NCI-H2107 (cell line): ENCODE results near the gene LPP.

Source experiments
- DNase-seq: peaks from one replicate; lab custom pipeline; 2025; lab: John Stamatoyannopoulos, UW

The LPP gene

GRCh38 chr3:188253123-188253793, 99.3 kb downstream of the LPP start:
- DNase-seq, result no peak

GRCh38 chr3:188253800-188254452, 100.0 kb downstream of the LPP start:
- DNase-seq, result no peak

- DNase-seq, result no peak
Measured at GRCh38 chr3:188254520-188255070, 100.6 kb downstream of the LPP start.

- DNase-seq, result no peak
Measured at GRCh38 chr3:188255190-188255589, 101.2 kb downstream of the LPP start.

- no peak for DNase-seq
Measured at GRCh38 chr3:188256758-188257157, 102.8 kb downstream of the LPP start.

- no peak for DNase-seq
Measured at GRCh38 chr3:188257384-188258026, 103.5 kb downstream of the LPP start.

- no peak for DNase-seq
Measured at GRCh38 chr3:188259191-188259590, 105.2 kb downstream of the LPP start.

- no peak for DNase-seq
Measured at GRCh38 chr3:188259596-188259995, 105.6 kb downstream of the LPP start.

- no peak for DNase-seq
Measured at GRCh38 chr3:188261011-188261410, 107.1 kb downstream of the LPP start.

GRCh38 chr3:188262488-188262887, 108.5 kb downstream of the LPP start:
- no peak for DNase-seq

GRCh38 chr3:188262913-188263683, 109.1 kb downstream of the LPP start:
- DNase-seq, result no peak

- no peak for DNase-seq
Measured at GRCh38 chr3:188264226-188265207, 110.6 kb downstream of the LPP start.

- DNase-seq, result no peak
Measured at GRCh38 chr3:188266562-188267274, 112.8 kb downstream of the LPP start.

GRCh38 chr3:188267790-188268335, 113.9 kb downstream of the LPP start:
- no peak for DNase-seq

- DNase-seq, result no peak
Measured at GRCh38 chr3:188268336-188268735, 114.4 kb downstream of the LPP start.

- DNase-seq, result no peak
Measured at GRCh38 chr3:188269040-188269439, 115.1 kb downstream of the LPP start.

- no peak for DNase-seq
Measured at GRCh38 chr3:188270423-188270972, 116.5 kb downstream of the LPP start.

- DNase-seq, result no peak
Measured at GRCh38 chr3:188271226-188271914, 117.4 kb downstream of the LPP start.
